Right renal cortex interstitium (tissue), 3 donors: ENCODE data around the gene ZSCAN12. TPM values are rescaled to one million over a fixed set of nuclear protein-coding genes. Genes with fewer than 3 reads are reported as not detected.
A peak's percentile ranks its signal among the peaks of the same experiment; 100 is the strongest.

Source experiments
- DNase-seq, 3 donors: peaks; one replicate each; pipeline ENCODE4 v3.0.0-alpha.2; 2013; ENCODE audit warnings: low read depth in 3 of 3, low spot score in 2 of 3
- polyA plus RNA-seq, 3 donors: library from polyadenylated mRNA; unstranded; fragments of 120-200 nt; gene quantifications; one replicate each; pipeline ENCODE4 v1.2.1, GENCODE V29; 2013; ENCODE audit not compliant: insufficient read length in 3 of 3

The ZSCAN12 gene
- polyA plus RNA-seq, 3 donors: 14.5 to 17.2 (median 15.5) TPM

- peak; percentile 85 to 90 (median 89) for DNase-seq
Observed at GRCh38 chr6:28355743-28356665, 43.5 kb downstream of the ZSCAN12 start.

DNA sequence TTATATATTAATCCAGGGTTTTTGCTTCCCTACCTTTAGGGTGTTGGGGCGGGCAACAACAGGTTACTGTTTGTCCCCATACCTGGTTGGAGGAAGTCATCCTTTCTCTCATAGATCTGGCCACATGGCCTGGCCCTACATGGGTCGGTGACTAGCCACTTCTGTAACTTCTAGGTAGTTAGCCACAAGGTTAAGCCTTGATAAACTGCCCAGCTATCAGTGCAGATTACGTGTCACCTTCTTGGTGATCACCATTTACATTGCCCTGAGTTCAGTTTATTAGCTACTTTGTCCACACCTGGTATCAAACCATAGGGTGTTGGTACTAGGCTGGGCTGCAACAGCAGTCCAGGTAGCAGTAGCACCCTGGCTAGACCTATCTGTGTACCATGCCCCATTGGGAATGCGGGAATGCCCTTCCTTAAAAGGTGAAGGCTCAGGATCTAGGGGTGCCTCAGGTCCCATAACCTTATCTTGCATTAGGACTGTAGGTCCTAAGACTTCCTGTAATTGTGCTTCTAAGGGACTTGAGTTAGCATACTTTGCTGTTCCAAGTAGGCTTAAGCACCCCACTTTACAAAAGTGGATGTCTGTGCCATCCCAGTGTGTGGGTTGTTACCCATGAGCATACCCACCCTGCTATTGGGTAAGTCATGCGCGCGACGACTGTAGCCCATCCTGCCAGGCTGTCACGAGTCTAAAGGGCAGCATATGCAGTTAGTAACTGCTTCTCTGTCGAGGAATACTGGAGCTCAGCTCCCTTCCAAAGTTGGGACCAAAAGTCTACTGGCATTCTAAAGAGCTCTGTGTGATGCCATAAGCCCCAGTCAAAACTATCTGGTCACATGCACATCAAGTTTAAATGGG, 44.6 kb downstream of the ZSCAN12 start:
- no peak for DNase-seq

DNA sequence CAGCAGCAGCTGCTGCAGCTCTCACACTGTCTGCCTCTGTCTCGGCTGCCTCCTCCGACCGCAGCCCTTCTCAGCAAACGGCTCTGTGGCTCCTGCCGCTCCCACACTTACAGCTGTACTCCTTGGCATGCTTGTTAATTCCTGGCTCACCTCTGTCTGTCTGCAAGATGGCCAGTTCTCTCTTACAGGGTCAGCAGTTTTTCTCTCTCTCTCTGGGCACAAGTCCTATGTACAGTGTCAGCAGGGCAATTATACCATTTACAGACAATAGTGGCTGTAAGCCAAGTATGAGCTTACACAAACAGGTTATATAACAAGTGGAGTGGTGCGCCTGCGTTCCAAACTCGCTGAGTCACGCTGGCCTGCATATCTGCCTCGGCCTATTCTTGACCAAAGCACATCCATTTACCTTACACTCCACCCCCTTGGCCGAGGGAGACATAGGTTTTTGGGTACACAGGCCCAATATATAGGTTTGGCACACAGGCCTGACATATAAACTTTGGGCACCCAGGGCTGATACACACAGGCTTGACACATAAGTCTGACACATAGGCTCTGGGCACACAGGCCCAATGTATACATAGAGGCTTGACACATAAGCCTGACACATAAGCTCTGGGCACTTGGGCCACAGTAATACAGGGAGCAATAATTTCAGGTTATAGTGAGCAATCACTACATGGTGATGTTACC, 45.4 kb downstream of the ZSCAN12 start:
- no peak for DNase-seq

GRCh38 chr6:28353356-28353755, 46.2 kb downstream of the ZSCAN12 start:
- DNase-seq: no peak

GRCh38 chr6:28351493-28351925, 48.0 kb downstream of the ZSCAN12 start:
- DNase-seq: no peak

GRCh38 chr6:28351087-28351486, 48.5 kb downstream of the ZSCAN12 start:
- DNase-seq: no peak

DNA sequence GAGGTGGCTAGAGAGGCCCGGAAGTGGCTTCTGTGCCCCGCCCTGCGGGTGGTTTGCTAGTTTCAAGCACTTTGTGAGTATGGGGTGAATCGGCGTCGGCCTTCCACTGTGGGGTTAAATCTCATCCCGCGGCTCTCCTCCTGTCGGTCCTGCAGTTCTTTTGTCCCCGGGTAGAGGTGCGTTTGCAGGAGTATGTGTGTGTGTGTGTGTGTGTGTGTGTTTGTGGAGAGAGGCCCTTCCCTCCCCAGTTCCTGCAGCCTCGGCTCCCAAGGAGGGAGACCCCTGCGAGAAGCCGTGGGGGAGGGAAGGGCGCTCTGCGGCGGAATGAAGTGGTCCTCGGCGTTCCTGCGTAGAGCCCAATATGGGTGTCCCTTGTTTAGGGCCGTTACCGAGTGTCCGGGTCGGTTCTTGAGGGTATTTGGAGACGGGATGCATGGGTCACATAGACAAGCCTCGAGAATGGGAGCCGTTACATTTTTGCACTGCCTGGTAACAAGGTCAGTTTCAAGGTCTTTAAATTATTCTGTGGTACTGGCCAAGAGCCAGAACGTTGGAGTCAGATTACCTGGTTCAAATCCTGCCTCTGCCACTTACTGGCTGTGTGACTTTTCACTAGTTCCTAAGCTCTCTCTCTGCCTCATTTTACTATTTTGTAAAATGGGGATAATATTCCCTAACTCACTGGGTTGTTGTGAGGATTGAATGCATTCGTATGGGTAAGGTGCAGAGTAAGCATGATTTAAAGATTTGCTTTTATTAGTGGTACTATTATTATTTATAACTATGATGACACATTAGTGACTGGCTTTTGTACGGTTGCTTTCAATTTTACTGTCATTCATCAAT, 49.4 kb downstream of the ZSCAN12 start, which contains the start of gene ZKSCAN3:
TSS of gene ZKSCAN3 (plus strand) at position 56 of the 846 bp plus-strand sequence. CDS start 9,640 bp downstream, outside the sequence.
- DNase-seq: peak; percentile 71 to 76 (median 74)

GRCh38 chr6:28349344-28349891, 50.1 kb downstream of the ZSCAN12 start:
- no peak for DNase-seq

GRCh38 chr6:28347119-28347518, 52.4 kb downstream of the ZSCAN12 start:
- DNase-seq: no peak

GRCh38 chr6:28345201-28345600, 54.3 kb downstream of the ZSCAN12 start:
- no peak for DNase-seq

DNA sequence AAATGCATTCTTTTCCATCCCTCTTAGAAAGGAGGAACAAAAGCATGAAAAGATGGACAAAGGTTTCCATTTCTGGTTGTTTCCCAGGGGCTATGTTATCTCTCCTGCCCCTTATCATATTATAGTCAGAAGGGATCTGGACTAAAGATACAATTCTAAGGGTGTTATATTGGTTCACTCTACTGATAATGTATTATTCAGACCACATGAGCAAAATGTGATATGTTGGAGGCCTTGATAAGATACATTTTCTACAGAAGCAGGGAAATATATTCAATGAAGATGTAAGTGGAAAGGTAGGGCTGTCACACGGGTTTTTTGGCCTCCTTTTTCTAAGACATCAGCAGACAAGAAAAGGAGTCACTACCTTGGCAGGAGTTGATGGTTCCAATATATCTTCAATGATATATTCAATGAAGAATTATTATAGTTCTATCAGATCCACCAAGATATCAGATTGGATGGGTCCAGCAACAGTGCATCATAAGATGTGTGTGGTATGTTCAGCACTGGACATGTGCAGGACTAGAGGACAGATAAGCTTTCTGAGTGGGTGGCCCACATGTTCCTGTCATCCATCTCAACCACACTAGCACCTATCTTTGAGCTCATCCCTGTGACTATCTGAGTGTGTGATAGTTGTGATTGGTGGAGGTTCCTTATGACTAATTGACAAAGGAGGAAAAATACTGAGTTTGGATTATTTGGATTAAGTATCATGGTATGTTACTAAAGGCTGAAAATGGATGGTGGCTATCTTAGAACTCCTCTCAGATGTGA, 55.5 kb downstream of the ZSCAN12 start:
- DNase-seq: no peak

DNA sequence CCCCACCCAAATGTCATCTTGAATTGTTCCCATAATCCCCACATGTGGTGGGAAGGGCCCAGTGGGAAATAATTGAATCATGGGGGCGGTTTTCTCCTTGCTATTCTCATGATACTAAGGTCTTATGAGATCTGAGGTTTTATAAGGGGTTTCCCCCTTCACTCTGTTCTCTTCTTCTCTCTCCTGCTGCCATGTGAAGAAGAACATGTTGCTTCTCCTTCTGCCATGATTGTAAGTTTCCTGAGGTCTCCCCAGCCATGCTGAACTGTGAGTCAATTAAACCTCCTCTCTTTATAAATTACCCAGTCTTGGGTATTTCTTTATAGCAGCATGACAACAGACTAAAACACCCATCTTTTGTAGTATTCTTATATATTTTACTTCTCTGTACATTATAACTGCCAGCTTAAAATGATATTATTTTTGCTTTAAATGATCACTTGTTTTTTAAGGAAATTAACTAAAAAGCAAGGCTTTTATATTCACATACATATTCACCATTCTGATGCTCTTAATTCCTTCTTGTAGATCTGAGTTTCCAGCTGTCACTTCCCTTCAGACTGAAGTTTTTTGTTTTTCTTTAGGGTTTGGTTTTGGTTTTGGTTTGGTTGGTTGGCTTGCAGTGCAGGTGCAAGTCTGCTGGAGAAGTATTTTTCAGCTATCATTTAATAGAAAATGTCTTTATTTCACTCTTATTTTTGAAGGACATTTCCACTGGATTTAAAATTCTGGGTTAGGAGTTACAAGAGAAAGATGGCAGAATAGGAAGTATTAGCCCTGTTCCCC, 59.0 kb downstream of the ZSCAN12 start:
- no peak for DNase-seq

DNA sequence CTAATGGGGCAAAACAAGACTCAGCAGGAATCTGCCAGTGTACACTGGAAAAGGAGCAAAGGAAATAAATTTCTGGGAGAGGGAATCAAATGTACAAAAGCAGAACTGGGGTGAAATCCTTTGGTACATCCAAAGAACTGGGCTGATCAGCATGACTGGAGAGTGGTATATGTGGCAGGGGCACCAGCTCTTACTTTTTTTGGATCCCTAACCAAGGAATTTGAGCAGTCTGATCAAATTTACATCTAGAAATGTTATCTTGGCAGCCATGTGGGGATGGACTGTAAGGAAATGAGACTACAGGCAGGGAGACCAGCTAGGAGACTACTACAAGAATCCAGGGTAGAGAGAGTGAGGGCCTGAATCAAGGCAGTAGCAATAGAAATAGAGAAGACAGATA, 62.4 kb downstream of the ZSCAN12 start:
- no peak for DNase-seq

DNA sequence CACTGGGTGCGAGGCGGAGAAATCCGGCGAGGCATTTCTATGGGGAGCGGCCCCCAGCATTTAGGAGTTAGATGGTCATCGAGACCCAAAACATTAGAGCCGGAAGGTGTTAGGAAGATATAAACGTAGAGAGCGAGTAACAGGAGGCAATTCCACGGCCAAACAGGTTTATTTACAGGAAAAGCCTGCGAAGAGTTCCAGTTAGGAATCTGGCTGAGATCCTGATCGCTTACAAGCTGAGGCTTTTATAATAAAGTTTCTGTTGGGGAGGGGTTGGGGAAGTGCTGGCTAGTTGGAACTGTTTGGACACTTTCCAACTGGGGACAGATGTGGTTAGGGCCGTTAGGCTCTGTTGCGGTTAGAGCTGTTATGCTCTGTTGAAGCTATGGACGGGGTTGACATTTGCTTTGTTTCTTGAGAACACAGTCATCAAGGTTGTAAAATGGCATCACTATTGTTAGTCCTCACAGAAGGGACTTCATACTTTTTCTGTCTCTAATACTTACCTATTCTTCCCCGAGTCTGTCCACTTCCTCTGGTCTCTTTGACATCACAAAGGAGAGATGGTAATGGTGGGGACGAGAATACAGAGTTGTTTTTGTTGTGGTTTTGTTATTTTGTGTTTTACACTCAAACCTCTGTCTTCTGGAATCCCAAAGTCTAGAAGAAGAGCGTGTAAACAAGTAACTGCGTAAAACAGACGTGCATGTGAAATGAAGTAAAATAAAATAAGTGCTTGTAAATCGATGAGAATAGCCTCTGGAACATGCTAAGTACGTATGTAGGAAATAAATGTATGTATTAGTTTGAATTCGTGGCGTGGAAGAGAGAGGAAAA, 63.0 kb downstream of the ZSCAN12 start:
- DNase-seq: peak; percentile 71 to 77 (median 74)

- DNase-seq: peak; percentile 95 to 99 (median 98)
Observed at GRCh38 chr6:28335564-28336283, 63.8 kb downstream of the ZSCAN12 start, which contains the start of gene ZSCAN31. Gene ZSCAN31 (minus strand): TSS chr6:28336148. CDS start chr6:28329683, 6,465 bp downstream.

- no peak for DNase-seq
Observed at GRCh38 chr6:28335040-28335563, 64.4 kb downstream of the ZSCAN12 start.
